Breast epithelium (tissue), 3 donors: ENCODE measurements around the gene TIMM44.

ENCODE experiments used
- POLR2A ChIP-seq: fragments of 450-650 bp; IDR thresholded peaks from one replicate; pipeline ENCODE4 v1.6.1; 2016; ENCODE audit warnings: antibody characterized with exemption, mild to moderate bottlenecking, moderate library complexity
- TF ChIP-seq, protein P1 (sequence below), 3 donors: fragments of 450-650 bp; IDR thresholded peaks; one replicate each; pipeline ENCODE4 v1.5.1; 2016 to 2017; ENCODE audit warnings: antibody characterized with exemption in 3 of 3, mild to moderate bottlenecking in 3 of 3, moderate library complexity in 3 of 3

GRCh38 chr19:7888826-7889217 is 54.6 kb downstream of the TIMM44 start:
- TF ChIP-seq, protein P1, sequence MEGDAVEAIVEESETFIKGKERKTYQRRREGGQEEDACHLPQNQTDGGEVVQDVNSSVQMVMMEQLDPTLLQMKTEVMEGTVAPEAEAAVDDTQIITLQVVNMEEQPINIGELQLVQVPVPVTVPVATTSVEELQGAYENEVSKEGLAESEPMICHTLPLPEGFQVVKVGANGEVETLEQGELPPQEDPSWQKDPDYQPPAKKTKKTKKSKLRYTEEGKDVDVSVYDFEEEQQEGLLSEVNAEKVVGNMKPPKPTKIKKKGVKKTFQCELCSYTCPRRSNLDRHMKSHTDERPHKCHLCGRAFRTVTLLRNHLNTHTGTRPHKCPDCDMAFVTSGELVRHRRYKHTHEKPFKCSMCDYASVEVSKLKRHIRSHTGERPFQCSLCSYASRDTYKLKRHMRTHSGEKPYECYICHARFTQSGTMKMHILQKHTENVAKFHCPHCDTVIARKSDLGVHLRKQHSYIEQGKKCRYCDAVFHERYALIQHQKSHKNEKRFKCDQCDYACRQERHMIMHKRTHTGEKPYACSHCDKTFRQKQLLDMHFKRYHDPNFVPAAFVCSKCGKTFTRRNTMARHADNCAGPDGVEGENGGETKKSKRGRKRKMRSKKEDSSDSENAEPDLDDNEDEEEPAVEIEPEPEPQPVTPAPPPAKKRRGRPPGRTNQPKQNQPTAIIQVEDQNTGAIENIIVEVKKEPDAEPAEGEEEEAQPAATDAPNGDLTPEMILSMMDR (IDR thresholded peaks at IDR 0.05): no peak
- no peak for TF ChIP-seq POLR2A
